GM19023 (cell line): ENCODE measurements around the gene ZFAND6.
A peak's percentile ranks its signal among the peaks of the same experiment; 100 is the strongest.
"Not testable (repeated sequence)": the region's sequence is repeated elsewhere in the genome, so short reads cannot be mapped to it uniquely, and the experiment has no call there.

ENCODE experiments used
- ATAC-seq: cut with Tn5 transposase; IDR thresholded peaks from one replicate; pipeline ENCODE4 v1.9.1; 2021; ENCODE audit warnings: mild to moderate bottlenecking, moderate library complexity; ENCODE audit not compliant: unreplicated experiment

The ZFAND6 gene

DNA sequence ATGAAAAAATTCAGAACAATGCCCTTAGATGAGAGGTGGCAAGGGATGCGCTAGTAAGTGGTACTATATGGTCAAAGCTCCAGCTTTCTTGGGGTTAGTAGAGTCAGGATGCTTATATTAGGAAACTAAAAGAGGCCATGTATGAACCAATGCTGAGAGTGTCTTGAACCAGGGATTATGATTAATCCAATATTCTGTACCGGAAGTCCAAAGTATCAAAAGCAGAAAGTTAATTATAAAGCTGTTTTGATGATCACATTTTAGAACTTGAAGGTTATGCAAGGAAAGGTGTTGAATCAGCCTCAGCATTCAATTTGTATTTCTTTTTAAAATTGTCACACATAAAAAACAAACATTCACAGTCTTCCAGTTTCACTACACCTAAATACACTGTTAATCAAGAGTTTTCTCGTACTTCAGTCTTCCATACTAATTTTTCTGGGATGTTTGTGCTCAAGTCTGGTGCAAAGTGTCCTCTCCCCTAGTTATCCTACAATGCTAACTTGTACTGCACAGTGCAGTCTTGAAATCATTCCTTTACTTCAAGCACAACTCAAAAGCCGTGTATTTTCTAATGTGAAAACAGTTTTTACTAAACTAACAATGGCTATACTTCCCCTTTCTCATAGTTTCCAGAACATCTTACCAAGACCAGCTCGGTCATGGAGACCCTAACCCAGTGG, 82.6 kb downstream of the ZFAND6 start:
- no peak for ATAC-seq

DNA sequence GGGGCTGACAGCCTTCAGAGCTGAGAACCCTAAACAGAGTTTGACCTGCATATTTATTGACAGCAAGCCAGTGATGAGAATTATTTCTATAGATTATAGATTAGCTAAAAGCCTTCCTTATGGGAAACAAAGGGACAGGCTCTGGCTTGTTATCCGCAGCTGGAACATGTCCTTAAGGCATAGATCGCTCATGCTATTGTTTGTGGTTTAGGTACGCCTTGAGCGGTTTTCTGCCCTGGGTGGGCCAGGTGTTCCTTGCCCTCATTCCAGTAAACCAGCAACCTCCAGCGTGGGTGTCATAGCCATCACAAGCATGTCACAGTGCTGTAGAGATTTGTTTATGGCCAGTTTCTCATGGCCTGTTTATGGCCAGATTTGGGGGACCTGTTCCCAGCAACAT, 83.2 kb downstream of the ZFAND6 start:
- ATAC-seq = no peak

DNA sequence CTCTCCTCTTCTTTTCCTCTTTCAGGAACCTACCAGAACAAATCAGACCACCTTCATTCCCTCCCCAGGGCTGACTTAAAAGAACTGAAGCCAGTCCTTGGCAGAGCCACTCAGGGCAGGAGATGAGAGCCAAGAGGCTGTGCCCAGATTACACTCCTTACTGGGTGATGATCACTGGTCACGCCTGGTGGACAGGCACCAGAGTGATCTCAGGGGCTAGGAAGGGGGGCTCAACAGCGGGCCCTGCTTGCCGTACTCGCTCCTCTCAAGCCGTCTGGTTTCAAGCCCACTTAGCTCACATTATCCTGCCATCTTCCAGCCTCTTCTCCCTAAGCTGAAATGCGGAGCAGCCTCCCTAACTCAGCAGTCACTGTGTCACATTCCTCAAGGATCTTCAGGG, 91.7 kb downstream of the ZFAND6 start:
- ATAC-seq = no peak

DNA sequence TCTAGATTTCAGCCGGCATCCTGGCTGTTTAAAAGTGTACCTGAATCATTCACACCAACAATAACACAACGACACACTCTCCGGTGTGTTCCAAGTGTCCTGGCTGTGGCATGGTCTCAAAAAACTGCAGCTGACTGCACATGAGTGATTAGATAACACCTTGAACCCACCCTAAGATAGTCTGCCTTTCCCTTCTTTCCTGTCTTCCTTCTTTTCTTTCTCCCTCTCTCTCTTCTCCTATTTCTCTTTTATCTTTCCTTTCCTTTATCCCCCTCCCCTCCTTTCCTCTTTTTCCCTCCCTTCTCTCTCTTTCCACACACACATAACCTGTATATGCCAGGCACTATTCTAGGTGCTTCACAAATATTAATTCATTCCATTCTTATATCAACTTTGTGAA, 92.1 kb downstream of the ZFAND6 start:
- ATAC-seq = no peak

DNA sequence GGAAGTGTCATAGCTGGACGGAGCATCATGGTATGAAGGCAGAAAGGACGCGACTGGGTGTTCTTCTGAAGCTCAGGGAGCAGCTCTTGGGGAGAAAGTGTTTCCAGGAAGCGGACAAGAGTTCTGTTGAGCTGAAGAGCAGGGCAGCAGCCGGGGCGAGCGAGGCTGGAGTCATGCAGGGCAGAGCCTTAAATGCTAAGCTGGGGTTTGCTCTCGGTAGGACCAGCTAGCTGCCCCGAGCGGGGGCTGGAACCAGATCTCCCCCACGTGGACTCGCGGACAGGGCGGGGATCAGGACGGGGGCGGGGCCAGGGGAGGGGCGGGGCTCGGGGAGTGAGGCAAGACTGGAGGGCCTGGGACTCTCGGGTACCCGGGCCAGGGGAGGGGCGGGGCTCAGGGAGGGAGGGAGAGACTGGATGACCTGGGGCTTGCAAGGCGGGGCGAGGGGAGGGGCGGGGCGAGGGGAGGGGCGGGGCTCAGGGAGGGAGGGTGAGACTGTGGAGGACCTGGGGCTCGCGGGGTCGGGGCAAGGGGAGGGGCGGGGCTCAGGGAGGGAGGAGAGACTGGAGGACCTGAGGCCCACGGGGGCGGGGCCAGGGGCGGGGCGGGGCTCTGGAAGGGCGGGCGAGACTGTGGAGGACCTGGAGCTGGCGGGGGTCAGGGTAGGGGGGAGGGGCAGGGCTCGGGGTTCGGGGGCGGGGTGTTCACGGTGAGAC, 92.9 kb downstream of the ZFAND6 start:
- ATAC-seq = peak; percentile 47

DNA sequence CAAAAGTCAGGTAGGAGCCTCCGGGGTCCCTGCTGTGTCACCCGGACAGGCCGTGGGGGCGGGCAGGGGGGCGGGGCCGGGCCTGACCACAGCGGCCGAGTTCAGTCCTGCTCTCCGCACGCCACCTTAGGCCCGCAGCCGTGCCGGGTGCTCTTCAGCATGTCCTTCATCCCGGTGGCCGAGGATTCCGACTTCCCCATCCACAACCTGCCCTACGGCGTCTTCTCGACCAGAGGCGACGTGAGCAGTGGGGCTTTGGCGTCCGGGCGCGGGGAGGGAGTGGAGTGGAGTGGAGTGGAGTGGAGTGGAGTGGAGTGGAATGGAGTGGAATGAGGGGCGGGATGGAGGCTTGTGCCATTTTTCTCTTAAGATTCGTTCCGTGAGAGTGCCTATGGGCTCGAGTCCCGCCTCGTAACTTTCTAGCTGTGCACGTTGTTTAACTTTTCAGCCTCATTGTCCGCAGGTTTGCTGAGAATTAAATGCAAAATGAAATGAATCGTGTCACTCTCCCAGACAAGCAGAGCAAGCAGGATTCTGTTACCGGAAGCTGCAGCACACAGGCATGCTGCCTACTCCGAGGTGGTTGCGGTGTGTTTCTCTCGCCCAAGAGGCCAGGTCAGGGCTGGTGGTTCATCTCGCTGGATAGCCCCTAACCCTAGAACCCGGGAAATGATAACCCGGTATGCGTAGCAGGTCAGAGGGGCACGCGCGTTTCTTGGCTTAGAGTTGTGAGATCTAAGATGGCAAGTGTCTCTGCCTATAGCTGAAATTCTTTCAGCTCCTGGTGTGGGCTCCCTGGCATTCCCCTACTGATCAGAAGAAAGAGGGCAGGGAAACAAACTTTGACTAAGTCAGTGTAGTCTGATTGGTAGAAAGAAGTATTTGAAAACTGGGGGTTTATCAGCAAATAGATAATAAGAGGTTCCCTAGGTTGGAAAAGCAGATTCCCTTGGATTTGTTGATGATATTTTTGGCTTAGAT, 93.7 kb downstream of the ZFAND6 start, which contains the start of gene FAH:
FAH (plus strand) TSS at position 104 of the 981 bp plus-strand sequence; CDS start at position 160, 56 bp downstream.
- peak; percentile 59 for ATAC-seq

DNA sequence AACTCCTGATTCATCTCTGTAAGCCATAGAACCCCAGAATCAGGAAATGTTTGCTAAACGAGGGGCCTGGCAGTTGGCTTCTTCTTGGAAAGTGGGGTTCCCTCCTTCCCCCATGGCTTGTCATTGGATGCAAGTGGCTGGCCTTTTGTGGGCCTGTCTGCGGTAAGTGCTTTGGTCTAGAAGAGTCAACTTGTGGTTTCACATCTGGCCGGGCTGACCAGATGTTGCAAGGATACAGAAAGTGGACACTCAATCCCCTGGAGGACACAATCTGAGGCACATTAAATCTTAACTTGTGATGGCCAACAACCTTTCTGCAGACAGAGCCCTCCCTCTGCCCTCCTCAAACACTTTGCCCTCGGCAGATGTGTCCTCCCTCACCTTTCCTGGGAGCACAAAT, 94.4 kb downstream of the ZFAND6 start:
- ATAC-seq = no peak

DNA sequence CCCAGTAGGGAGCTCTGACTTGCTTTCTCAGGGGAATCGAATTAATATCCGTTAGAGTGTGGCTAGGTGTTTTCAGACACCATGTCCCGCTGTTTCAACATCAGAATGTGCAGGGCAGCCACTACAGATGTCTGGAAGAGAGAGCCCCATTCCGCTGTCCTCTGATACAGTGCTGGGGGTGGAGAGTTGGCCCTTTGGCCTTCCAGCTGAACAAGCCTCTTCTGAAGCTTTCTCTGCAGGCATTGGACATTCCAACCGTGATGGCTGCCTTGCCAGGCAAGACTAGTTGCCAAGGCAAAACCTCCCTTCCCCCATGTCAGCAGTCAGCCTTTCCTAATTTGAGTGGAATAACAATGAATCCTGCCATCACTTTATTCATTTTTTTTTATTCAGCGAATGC, 94.9 kb downstream of the ZFAND6 start:
- ATAC-seq = no peak

DNA sequence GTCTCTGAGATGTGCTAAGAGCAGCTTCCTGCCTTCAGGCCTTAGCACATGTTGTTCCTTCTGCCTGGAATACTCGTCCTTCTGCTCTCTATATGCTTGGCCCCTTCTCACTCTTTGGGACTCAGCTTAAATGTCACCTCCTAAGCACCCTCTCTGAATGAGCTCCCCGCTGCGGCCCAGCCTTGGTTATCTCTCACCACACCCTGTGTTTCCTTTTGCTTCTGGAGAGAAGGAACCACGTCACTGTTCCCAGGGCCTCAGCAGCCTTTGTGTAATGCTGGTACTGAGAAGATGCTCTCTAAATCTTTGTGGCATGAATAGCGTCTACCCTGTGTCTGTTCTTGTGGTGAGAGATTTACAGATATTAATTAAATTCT, 95.5 kb downstream of the ZFAND6 start:
- ATAC-seq = no peak

DNA sequence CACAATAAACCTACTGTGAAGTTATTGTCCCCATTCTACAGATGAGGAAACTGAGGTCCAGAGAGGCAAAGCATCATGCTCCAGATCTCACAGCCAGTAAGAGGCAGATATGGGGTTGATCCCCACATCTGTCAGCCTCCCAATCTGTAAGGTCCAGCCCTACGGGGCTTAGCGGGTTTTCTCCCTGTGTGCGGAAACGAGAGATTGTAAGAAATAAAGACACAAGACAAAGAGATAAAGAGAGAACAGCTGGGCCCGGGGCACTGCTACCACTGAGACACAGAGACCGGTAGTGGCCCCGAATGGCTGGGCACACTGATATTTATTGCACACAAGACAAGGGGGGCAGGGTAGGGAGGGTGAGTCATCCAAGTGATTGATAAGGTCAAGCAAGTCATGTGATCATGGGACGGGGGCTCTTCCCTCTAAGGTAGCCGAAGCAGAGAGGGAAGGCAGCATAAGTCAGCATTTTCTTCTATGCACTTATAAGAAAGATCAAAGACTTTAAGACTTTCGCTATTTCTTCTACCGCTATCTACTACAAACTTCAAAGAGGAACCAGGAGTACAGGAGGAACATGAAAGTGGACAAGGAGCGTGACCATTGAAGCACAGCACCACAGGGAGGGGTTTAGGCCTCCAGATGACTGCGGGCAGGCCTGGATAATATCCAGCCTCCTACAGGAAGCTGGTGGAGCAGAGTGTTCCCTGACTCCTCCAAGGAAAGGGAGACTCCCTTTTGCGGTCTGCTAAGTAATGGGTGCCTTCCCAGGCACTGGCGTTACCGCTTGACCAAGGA, 96.1 kb downstream of the ZFAND6 start:
- ATAC-seq = not testable (repeated sequence)

DNA sequence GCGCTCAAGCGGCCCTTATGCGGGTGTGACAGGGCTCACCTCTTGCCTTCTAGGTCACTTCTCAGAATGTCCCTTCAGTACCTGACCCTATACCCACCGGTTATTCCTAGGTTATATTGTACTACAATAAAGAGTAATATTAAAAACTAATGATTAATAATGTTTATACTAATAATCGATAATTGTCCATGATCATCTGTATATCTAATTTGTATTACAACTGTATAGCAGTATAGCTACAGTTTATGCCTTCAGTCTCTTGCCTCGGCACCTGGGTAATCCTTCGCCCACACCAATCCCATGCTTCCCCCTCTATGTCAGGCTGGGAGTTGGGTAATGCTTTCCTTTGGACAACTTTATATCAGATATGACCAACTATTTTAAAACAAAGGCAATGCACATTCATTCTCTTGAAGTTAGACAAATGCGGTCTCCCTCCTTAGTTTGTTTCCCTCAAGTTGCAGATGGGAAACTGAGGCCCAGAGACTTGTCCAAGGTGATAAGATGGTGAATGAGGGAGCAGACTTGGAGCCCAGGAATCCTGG, 96.8 kb downstream of the ZFAND6 start:
- no peak for ATAC-seq

DNA sequence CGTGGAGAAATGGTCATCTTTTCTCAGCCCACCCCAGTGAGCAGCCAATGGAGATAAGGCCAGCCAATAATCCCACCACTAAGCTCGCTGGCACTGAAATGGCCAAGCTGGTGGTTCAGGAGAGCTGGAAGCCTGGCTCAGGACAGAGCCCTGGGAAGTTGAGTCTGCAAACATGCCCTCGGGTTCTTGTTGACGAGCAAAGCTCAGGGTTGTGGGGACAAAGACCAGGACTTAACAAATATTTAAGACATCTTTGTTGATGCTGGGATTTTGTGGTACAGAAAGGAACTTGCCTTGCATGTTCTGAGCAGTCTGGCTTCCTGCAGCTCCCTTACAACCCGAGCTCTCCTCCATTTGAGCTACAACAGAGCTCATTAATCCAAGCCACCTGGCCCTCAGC, 97.7 kb downstream of the ZFAND6 start:
- no peak for ATAC-seq

DNA sequence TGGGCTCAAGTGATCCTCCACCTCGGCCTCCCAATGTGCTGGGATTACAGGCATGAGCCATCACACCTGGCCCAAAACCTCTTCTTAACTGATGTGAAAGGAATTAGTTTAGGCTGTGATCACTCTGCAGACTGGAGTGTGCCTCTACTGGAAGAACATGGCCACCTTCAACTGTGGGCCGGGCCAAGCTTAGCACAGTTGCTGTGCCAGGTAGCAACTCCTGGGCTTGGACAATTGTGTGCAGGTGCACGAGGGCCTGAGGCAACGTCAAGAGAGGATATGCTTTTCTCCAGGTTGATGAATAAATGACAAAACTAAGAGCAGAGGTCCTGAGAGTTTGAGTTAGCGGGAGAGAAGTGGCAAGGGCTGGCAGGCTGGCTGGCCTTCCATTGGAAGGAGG, 99.8 kb downstream of the ZFAND6 start:
- ATAC-seq = no peak

DNA sequence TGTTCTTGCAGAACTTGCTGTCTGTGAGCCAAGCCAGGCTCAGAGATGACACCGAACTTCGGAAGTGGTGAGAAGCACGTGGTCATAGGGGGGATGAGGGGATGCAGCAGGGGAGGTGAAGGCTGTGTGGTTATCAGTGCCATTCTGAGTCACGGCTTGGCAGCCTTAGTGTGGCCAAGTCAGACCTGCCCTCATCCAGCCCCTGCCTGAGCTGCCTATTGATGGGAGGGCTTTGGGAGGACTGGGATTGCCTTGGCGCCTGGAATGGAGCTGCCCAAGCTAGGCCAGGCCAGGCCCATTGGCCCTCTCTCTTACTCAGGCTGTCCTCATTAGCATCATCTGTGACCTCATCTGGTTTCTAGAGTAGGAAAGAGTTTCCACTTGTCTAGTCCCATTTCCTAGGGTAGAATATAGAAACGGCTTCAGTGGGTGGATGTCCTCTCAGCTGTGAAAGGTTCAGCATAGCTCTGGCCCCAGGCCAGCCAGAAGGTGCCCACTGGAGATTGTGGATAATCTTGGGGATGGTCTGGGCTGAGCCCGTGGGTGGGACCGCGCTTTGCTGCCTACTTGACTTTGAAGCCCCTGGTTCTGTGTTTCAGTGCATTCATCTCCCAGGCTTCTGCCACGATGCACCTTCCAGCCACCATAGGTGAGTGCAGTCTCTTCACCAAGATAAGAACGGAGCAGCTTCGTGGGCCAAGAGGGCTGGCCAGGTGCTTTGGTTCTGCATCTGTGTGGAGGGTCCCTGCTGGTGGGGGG, 100.5 kb downstream of the ZFAND6 start:
- no peak for ATAC-seq

DNA sequence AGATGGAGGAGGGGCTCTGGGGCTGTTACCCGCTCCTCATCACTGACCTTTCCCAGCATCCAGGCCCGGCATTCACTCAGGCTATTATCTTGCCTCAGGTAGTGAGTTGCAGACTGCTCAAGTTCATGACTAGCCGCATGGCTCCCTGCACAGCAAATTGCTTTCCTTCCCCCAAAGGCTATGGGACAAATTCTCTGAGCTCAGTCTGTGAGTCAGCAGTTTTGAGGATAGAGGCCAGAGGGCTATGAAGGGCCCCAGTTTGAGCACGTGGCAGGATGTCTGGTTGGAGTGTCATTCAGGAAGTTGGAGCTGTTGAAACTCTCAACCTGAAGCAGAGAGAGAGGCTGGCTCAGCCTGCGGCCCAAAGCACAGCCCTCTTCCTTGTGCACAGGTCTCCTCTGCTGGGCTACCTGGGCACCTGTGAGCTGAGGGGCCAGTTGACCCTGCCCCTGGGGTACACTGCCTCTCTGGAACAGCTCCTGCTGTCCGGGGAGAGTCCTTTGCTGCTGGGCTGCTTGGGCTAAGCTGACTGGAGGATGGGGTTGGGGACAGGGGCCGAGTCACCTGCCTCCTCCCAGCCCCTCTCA, 101.2 kb downstream of the ZFAND6 start:
- ATAC-seq = peak; percentile 74

DNA sequence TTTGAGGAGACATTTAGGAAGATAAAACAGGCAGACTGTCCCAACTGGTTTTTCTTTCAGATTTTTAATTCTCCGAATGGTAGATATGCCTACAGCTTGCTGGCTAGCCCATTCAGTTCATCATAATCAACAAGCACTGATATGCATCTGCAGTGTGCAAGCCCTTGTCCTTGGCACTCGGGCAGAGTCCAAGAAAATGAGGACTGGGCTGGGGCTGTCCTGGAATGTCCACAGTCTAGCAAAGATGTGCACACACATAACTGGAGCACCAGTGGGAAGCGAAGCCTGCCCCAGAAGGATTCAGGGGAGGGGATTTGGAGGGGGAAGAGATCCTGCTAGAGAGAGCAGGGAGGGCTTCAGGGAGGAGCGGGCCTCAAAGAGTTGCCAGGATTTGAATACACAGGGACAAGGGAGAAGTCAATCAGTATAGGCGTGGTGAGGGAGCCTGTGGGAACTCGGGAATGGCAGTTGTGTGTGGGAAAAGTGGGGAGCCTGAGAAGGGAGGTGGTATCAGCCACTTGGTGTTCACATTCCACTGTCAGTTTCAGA, 102.1 kb downstream of the ZFAND6 start:
- ATAC-seq = no peak

DNA sequence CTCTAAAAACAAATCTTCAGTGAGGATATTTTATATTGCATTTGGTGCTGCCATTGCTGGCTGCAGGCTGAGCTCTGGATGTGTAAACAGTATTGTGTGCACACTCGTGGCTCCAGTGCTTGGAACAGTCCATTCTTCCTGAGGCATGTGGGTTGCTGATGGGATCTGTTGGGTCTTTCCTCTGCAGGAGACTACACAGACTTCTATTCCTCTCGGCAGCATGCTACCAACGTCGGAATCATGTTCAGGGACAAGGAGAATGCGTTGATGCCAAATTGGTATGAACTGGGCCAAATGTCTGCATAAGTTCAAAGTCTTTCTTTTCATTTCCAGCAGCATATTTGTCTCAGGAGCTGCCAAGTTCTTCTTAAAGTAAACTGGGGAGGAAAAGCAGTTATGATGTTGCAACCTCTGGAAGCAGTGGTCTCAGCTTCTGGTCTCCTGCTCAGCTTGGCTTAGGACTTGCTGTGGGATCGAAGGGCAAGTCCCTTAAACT, 102.6 kb downstream of the ZFAND6 start:
- ATAC-seq = no peak

DNA sequence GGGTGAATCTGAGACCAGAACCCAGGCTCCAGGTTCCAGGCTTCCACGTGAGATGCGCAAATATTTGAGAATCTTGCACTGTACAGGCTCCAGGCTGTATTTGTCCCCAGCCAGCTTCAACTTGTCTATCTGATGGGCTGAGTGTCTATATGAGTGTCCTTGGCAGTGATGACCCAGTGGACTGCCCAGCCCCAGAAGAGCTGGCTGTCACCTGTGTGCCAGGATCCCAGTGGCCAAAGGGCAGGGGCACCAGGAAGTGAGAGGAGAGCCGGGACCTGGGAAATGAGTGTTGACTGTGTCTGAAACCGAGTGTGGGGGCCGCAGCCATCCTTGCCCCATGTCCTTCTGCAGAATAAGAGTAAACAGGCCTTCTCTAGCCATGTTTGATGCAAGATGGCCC, 103.7 kb downstream of the ZFAND6 start:
- no peak for ATAC-seq

DNA sequence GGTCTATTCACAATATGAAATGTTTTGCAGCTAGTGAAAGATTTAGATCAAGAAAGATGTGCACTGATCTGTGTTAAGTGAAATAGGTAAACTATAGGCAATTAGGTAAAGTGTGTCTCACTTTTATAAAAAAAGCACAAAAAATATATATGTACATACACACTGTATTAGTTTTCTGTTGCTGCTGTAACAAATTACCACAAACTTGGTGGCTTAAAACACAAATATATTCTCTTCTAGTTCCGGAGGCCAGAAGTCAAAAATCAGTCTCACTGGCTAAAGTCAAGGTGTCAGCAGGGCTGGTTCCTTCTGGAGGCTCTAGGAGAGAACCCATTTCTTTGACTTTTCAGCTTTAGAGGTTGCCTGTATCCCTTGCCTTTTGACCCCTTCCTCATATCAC, 104.4 kb downstream of the ZFAND6 start:
- no peak for ATAC-seq
